Measurements from ENCODE around the gene FAAP100. TPM values are rescaled to one million over a fixed set of nuclear protein-coding genes. Genes with fewer than 3 reads are reported as not detected.

Gene FAAP100
- polyA plus RNA-seq, 1 donor from 2014 or later: 56.3 TPM

DNA sequence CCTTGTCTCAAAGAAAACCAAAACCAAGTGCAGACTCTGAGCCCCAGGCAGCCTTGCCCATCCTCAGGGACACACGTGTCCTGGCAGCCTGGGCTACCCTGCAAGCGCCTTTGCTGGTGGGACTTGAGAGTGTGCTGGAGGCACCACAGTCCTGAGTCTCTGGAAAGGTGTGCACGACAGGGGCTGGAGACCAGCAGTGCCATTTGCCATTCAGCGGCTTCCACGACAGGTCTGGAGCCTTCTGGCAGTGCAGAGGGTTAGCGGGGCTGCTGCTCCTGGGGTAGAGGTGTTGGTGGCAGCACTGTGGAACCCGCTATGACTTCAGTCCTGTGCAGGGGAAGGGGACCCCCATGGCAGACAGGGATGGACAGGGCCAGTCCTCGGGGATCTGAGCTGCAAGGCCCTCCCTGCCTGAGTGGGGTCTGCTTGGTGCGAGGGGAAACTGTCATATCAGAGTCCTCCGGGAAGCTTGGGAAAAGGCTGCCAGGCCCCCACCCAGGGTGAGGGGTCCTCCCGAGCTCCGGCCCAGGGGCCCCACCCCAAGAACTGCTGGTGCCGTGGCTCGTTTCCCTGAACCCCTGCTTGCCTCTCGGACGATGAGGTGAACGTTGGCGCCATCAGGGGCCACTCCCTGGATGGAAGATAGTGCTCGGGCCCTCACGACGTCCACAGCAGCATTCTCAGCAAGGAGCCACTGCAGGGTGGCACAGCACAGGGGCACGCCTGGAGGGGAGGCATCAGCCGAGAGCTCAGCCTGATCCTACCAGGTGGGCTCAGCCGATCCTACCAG, 6.8 kb downstream of the FAAP100 start:
- Histone ChIP-seq H2AFZ (ENCODE audit: low read depth, low read length) (no peak overlapping the region), H3K4me3 (ENCODE audit: low read length) (no peak overlapping the region), H3K9ac (ENCODE audit: low read length) (no peak overlapping the region), H4K20me1 (ENCODE audit: insufficient read depth) (no peaks in the 10 kb centered on the region), H3K36me3 (ENCODE audit: insufficient read depth, low read length) (no peaks in the 10 kb centered on the region), H3F3A (ENCODE audit: insufficient read depth, low read length, poor library complexity, severe bottlenecking) (no peaks in the 10 kb centered on the region), H3K9me3 (ENCODE audit: low read length) (no peaks in the 10 kb centered on the region), H3K4me2 (ENCODE audit: low read length) (no peak overlapping the region), H3K9me2 (ENCODE audit: insufficient read depth, low read length) (no peaks in the 10 kb centered on the region), H3K27ac (ENCODE audit: low read length) (no peak overlapping the region), H3K79me2 (replicated peaks; ENCODE audit: insufficient read depth, low read length) (no peaks in the 10 kb centered on the region), H3K27me3 (ENCODE audit: insufficient read depth, low read depth, low read length) (no peaks in the 10 kb centered on the region)
- TF ChIP-seq POLR2AphosphoS5 (IDR thresholded peaks at IDR 0.05): no peak
- no peak for TF ChIP-seq MXI1 (conservative IDR thresholded peaks at IDR 0.05; ENCODE audit: poor library complexity, severe bottlenecking)
- no peak for TF ChIP-seq EZH2 (IDR thresholded peaks at IDR 0.05; ENCODE audit: borderline replicate concordance, insufficient read depth, low read length, poor library complexity, severe bottlenecking)
- no peak for TF ChIP-seq SMC3 (conservative IDR thresholded peaks at IDR 0.05; ENCODE audit: poor library complexity)
- TF ChIP-seq, protein P1, sequence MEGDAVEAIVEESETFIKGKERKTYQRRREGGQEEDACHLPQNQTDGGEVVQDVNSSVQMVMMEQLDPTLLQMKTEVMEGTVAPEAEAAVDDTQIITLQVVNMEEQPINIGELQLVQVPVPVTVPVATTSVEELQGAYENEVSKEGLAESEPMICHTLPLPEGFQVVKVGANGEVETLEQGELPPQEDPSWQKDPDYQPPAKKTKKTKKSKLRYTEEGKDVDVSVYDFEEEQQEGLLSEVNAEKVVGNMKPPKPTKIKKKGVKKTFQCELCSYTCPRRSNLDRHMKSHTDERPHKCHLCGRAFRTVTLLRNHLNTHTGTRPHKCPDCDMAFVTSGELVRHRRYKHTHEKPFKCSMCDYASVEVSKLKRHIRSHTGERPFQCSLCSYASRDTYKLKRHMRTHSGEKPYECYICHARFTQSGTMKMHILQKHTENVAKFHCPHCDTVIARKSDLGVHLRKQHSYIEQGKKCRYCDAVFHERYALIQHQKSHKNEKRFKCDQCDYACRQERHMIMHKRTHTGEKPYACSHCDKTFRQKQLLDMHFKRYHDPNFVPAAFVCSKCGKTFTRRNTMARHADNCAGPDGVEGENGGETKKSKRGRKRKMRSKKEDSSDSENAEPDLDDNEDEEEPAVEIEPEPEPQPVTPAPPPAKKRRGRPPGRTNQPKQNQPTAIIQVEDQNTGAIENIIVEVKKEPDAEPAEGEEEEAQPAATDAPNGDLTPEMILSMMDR (IDR thresholded peaks at IDR 0.05; ENCODE audit: poor library complexity, severe bottlenecking): no peak
- TF ChIP-seq EP300 (conservative IDR thresholded peaks at IDR 0.05; ENCODE audit: poor library complexity, severe bottlenecking): no peak
- TF ChIP-seq RAD21 (conservative IDR thresholded peaks at IDR 0.05): no peak
- no peak for TF ChIP-seq TAF1 (IDR thresholded peaks at IDR 0.05; ENCODE audit: low read depth)
- TF ChIP-seq, protein P2, sequence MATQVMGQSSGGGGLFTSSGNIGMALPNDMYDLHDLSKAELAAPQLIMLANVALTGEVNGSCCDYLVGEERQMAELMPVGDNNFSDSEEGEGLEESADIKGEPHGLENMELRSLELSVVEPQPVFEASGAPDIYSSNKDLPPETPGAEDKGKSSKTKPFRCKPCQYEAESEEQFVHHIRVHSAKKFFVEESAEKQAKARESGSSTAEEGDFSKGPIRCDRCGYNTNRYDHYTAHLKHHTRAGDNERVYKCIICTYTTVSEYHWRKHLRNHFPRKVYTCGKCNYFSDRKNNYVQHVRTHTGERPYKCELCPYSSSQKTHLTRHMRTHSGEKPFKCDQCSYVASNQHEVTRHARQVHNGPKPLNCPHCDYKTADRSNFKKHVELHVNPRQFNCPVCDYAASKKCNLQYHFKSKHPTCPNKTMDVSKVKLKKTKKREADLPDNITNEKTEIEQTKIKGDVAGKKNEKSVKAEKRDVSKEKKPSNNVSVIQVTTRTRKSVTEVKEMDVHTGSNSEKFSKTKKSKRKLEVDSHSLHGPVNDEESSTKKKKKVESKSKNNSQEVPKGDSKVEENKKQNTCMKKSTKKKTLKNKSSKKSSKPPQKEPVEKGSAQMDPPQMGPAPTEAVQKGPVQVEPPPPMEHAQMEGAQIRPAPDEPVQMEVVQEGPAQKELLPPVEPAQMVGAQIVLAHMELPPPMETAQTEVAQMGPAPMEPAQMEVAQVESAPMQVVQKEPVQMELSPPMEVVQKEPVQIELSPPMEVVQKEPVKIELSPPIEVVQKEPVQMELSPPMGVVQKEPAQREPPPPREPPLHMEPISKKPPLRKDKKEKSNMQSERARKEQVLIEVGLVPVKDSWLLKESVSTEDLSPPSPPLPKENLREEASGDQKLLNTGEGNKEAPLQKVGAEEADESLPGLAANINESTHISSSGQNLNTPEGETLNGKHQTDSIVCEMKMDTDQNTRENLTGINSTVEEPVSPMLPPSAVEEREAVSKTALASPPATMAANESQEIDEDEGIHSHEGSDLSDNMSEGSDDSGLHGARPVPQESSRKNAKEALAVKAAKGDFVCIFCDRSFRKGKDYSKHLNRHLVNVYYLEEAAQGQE (IDR thresholded peaks at IDR 0.05; ENCODE audit: borderline replicate concordance): no peak

DNA sequence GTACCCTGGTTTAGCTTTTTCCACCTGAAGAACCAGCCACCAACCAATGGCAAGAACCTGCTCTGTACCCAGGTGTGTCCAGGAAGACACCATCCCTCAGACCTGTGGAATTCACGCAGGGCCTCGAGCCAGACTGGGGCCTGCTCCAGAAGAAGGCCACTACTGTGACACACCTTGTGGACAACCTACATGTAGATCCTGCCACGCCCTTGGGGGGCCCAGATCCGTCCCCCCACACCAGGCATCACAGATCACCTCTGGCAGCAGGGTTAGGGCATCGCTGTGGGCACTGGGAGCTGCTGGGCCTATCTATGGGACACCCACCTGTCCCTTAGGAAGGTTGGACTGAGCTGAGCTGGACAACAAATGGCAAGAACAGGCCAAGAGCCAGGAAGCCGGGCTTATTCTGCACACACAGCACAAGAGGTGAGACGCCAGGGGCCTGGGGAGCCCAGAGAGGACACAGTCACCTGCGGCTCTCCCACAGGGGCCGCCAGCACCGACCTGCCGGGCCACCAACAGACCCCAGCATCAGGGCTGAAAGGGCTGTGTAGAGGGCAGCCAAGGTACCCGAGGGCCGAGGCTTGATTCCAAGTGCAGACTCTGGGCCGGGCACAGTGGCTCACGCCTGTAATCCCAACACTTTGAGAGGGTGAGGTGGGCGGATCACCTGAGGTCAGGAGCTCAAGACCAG, 7.7 kb downstream of the FAAP100 start:
- no peaks in the 10 kb centered on the region for H3K9me3 ChIP-seq (ENCODE audit: low read length)
- no peak overlapping the region for H3K4me3 ChIP-seq (ENCODE audit: low read length)
- TF ChIP-seq SMC3 (conservative IDR thresholded peaks at IDR 0.05; ENCODE audit: poor library complexity) (no peak), POLR2AphosphoS5 (IDR thresholded peaks at IDR 0.05) (no peak), EP300 (conservative IDR thresholded peaks at IDR 0.05; ENCODE audit: poor library complexity, severe bottlenecking) (no peak), EZH2 (IDR thresholded peaks at IDR 0.05; ENCODE audit: borderline replicate concordance, insufficient read depth, low read length, poor library complexity, severe bottlenecking) (no peak), RAD21 (conservative IDR thresholded peaks at IDR 0.05) (no peak), MXI1 (conservative IDR thresholded peaks at IDR 0.05; ENCODE audit: poor library complexity, severe bottlenecking) (no peak), TAF1 (IDR thresholded peaks at IDR 0.05; ENCODE audit: low read depth) (no peak)
- TF ChIP-seq, protein P2 (IDR thresholded peaks at IDR 0.05; ENCODE audit: borderline replicate concordance): no peak
- TF ChIP-seq, protein P1 (IDR thresholded peaks at IDR 0.05; ENCODE audit: poor library complexity, severe bottlenecking): no peak
- H3K9ac ChIP-seq (ENCODE audit: low read length): no peak overlapping the region
- no peak overlapping the region for H3K27ac ChIP-seq (ENCODE audit: low read length)
- H4K20me1 ChIP-seq (ENCODE audit: insufficient read depth): no peaks in the 10 kb centered on the region
- no peak overlapping the region for H3K4me2 ChIP-seq (ENCODE audit: low read length)
- H3K27me3 ChIP-seq (ENCODE audit: insufficient read depth, low read depth, low read length): no peaks in the 10 kb centered on the region
- H3K9me2 ChIP-seq (ENCODE audit: insufficient read depth, low read length): no peaks in the 10 kb centered on the region
- H3K79me2 ChIP-seq (replicated peaks; ENCODE audit: insufficient read depth, low read length): no peaks in the 10 kb centered on the region
- no peaks in the 10 kb centered on the region for H3F3A ChIP-seq (ENCODE audit: insufficient read depth, low read length, poor library complexity, severe bottlenecking)
- H3K36me3 ChIP-seq (ENCODE audit: insufficient read depth, low read length): no peaks in the 10 kb centered on the region
- H2AFZ ChIP-seq (ENCODE audit: low read depth, low read length): no peak overlapping the region
